Liver (tissue), 9 donors: ENCODE data around the gene TAF15. TPM values are rescaled to one million over a fixed set of nuclear protein-coding genes. Genes with fewer than 3 reads are reported as not detected.

Experiments used
- DNase-seq: peaks from one replicate; pipeline ENCODE4 v3.0.0-alpha.2; 2017; ENCODE audit warnings: low spot score
- H3K27ac ChIP-seq, 2 donors: one replicate each; pipeline ENCODE4 v1.7.0; 2013; ENCODE audit warnings: inconsistent platforms in 2 of 2, low read length in 2 of 2, control low read depth in 1 of 2, low read depth in 1 of 2, mild to moderate bottlenecking in 1 of 2
- H3K27me3 ChIP-seq, 4 donors: one replicate each; pipeline versions ENCODE4 v1.6.1 to v1.7.0; 2013; ENCODE audit warnings: low read length in 3 of 4, inconsistent platforms in 1 of 4, mild to moderate bottlenecking in 1 of 4, moderate library complexity in 1 of 4; ENCODE audit not compliant: control insufficient read depth in 4 of 4, insufficient read depth in 4 of 4
- H3K36me3 ChIP-seq, 4 donors: one replicate each; pipeline versions ENCODE4 v1.6.1 to v1.7.0; 2013; ENCODE audit warnings: low read length in 3 of 4, mild to moderate bottlenecking in 3 of 4, low read depth in 1 of 4, moderate library complexity in 1 of 4; ENCODE audit not compliant: control insufficient read depth in 4 of 4, insufficient read depth in 3 of 4
- H3K4me1 ChIP-seq, 4 donors: one replicate each; pipeline versions ENCODE4 v1.6.1 to v1.7.0; 2013; ENCODE audit warnings: low read length in 3 of 4, mild to moderate bottlenecking in 3 of 4, moderate library complexity in 1 of 4; ENCODE audit not compliant: control insufficient read depth in 4 of 4, insufficient read depth in 4 of 4
- H3K4me3 ChIP-seq, 3 donors: one replicate each; pipeline versions ENCODE4 v1.6.1 to v1.7.0; 2013; ENCODE audit warnings: low read length in 3 of 3, control low read depth in 1 of 3, low read depth in 1 of 3, mild to moderate bottlenecking in 1 of 3
- H3K9ac ChIP-seq, 2 donors: one replicate each; pipeline ENCODE4 v1.7.0; 2013; ENCODE audit warnings: low read length in 2 of 2, mild to moderate bottlenecking in 2 of 2, moderate library complexity in 2 of 2, control low read depth in 1 of 2, low read depth in 1 of 2
- H3K9me3 ChIP-seq, 4 donors: one replicate each; pipeline versions ENCODE4 v1.6.1 to v1.7.0; 2013; ENCODE audit warnings: low read length in 3 of 4; ENCODE audit not compliant: control insufficient read depth in 4 of 4
- ATF3 ChIP-seq: IDR thresholded peaks from 2 replicates; pipeline ENCODE4 v1.6.1; 2016; ENCODE audit warnings: antibody characterized with exemption
- FOXA2 ChIP-seq: IDR thresholded peaks from 2 replicates; pipeline ENCODE4 v1.6.1; 2016; ENCODE audit warnings: antibody characterized with exemption
- GABPA ChIP-seq, 2 donors: IDR thresholded peaks in 1 of 2; conservative IDR thresholded peaks in 1 of 2; 2 replicates each; pipeline ENCODE4 v1.6.1; 2016; ENCODE audit warnings: antibody characterized with exemption in 2 of 2, mild to moderate bottlenecking in 1 of 2, moderate library complexity in 1 of 2
- HNF4A ChIP-seq, 2 donors: conservative IDR thresholded peaks; 2 replicates each; pipeline ENCODE4 v1.6.1; 2016; ENCODE audit warnings: antibody characterized with exemption in 2 of 2, mild to moderate bottlenecking in 2 of 2
- MAX ChIP-seq: IDR thresholded peaks from 2 replicates; pipeline ENCODE4 v1.6.1; 2016; ENCODE audit warnings: antibody characterized with exemption
- NR2F2 ChIP-seq: IDR thresholded peaks from 2 replicates; pipeline ENCODE4 v1.6.1; 2016; ENCODE audit warnings: antibody characterized with exemption
- RAD21 ChIP-seq, 2 donors: IDR thresholded peaks; 2 replicates each; pipeline ENCODE4 v1.6.1; 2016; ENCODE audit warnings: antibody characterized with exemption in 2 of 2, mild to moderate bottlenecking in 2 of 2
- REST ChIP-seq: IDR thresholded peaks from 2 replicates; pipeline ENCODE4 v1.6.1; 2016; ENCODE audit warnings: antibody characterized with exemption, mild to moderate bottlenecking
- RXRA ChIP-seq, 2 donors: IDR thresholded peaks; 2 replicates each; pipeline ENCODE4 v1.6.1; 2017 to 2018; ENCODE audit warnings: antibody characterized with exemption in 2 of 2, mild to moderate bottlenecking in 1 of 2
- SP1 ChIP-seq: IDR thresholded peaks from 2 replicates; pipeline ENCODE4 v1.6.1; 2018; ENCODE audit warnings: antibody characterized with exemption, mild to moderate bottlenecking
- TAF1 ChIP-seq: conservative IDR thresholded peaks from 2 replicates; pipeline ENCODE4 v1.6.1; 2016; ENCODE audit warnings: antibody characterized with exemption, mild to moderate bottlenecking
- YY1 ChIP-seq: IDR thresholded peaks from 2 replicates; pipeline ENCODE4 v1.6.1; 2016; ENCODE audit warnings: antibody characterized with exemption, mild to moderate bottlenecking
- ZBTB33 ChIP-seq: IDR thresholded peaks from 2 replicates; pipeline ENCODE4 v1.6.1; 2016; ENCODE audit warnings: antibody characterized with exemption
- WGBS: extraction: QIAGEN DNeasy Blood & Tissue Kit; methylation state at CpG from one replicate; pipeline ENCODE4 v1.1.7; 2013; 5-methylcytosine and 5-hydroxymethylcytosine counted together
- polyA plus RNA-seq, 2 donors: library from polyadenylated mRNA; stranded (reverse) in 1 of 2; unstranded in 1 of 2; fragments of 200-250 nt in 1 of 2; fragments of >200 nt in 1 of 2; fragmentation: Nextera tagmentation in 1 of 2; extraction: Ambion mirVana in 1 of 2; gene quantifications; one replicate each; pipeline versions ENCODE4 v1.2.1 to v1.2.3, GENCODE V29; 2013 to 2015
- total RNA-seq, 2 donors: library from RNA; depleted of rRNA; stranded (reverse); fragments of >200 nt; gene quantifications; one replicate each; pipeline ENCODE4 v1.2.3, GENCODE V29; 2014
- donor health status: healthy.
- donor health status: healthy.
- donor health status: healthy.
- donor health status: healthy.
- donor health status: healthy.

The TAF15 gene
- total and polyA plus RNA-seq, 4 donors: 13.5 to 75.0 (median 67.6) TPM

DNA sequence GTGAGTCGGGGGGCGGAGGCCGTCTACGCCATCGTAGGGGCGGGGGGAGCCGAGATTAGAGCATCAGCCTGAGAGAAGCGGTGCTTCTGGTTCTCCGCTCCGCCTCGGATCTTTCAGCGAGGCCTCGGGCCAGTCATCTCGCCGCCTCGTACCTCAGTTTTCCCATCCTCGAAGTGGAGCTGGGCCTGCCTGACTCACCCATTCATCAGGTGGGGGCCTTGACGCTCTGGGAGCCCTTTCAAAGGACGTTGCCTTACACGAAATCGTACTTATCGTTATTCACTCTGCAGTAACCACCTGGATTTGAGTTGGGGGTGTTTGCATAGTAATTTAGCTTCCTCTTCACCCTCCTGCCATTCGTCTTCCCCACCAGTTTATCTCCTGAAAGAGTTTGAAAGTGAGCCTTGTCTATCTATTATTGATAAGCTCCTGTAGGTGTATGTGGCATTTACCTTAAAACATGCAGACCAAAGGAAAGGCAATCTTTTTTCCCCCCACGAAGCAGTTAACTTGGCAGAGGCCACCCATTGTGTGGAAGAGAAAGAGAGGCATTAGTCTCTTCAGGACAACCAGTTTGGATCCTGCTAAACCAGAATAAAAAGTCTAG lies 674 bp downstream of the TAF15 start:
- Histone ChIP-seq H3K4me3 (peak overlapping the region; percentile 85 to 95 (median 89)), H3K9me3 (no peaks in the 10 kb centered on the region), H3K36me3 (no peaks in the 10 kb centered on the region), H3K27me3 (no peaks in the 10 kb centered on the region), H3K27ac (peak overlapping the region; percentile 91 to 95), H3K9ac (peak overlapping the region; percentile 73 to 83), H3K4me1 (peaks cover 3 to 20% (median 14%) of the 10 kb centered on the region in 4 donors)
- no peak for DNase-seq
- WGBS: under 1% methylated on average over 24 of the region's 24 CpGs
- TF ChIP-seq HNF4A (conservative IDR thresholded peaks at IDR 0.05) (no peak), YY1 (peak; percentile 59)

DNA sequence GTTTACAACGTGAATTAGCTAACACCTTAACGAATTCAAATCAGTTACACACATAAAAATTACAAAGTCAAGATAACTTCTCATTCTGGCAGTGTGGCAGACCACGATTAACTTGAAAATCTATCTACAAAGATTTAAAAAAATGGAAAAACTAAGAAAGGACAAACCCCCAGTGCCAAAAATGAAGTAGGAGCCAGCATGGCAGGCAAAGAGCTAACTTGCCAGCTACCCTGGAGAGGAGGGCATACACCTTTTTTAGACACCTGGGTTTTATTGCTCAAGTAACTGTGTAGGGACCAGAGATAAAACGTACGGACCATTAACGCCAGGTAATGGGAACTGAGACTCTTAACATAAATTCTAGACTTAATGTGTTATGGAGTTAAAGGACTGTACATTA lies 2.5 kb downstream of the TAF15 start:
- Histone ChIP-seq H3K36me3 (no peaks in the 10 kb centered on the region), H3K27me3 (no peaks in the 10 kb centered on the region), H3K4me3 (no peak overlapping the region), H3K4me1 (peaks cover 3 to 21% (median 15%) of the 10 kb centered on the region in 4 donors), H3K27ac (no peak overlapping the region), H3K9me3 (no peaks in the 10 kb centered on the region), H3K9ac (no peak overlapping the region)
- DNase-seq: no peak
- TF ChIP-seq GABPA (IDR thresholded peaks at IDR 0.05 in 1 of 2, conservative IDR thresholded peaks at IDR 0.05 in 1 of 2): no peak
- no peak for TF ChIP-seq ZBTB33
- 90% methylated on average over 6 of the region's 6 CpGs for WGBS

DNA sequence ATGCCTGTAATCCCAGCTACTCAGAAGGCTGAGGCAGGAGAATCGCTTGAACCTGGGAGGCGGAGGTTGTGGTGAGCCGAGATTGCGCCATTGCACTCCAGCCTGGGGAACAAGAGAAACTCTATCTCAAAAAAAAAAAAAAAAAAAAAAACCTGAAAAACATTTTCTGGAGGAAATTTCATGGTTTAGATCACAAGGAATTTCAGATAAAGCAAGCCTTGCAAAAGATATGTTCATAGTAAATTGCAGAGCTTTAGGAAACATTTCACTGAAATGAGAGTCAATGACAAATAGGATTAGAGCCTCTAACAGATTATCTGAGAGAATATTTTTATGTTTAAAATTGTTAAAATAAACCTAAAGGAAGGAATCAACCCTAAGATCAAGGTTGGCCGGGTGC lies 3.2 kb downstream of the TAF15 start:
- no peak overlapping the region for H3K4me3 ChIP-seq
- H3K36me3 ChIP-seq: no peaks in the 10 kb centered on the region
- H3K9ac ChIP-seq: no peak overlapping the region
- 89% methylated on average over 5 of the region's 5 CpGs for WGBS
- H3K4me1 ChIP-seq: peaks cover 3 to 27% (median 21%) of the 10 kb centered on the region in 4 donors
- DNase-seq: no peak
- no peaks in the 10 kb centered on the region for H3K27me3 ChIP-seq
- no peaks in the 10 kb centered on the region for H3K9me3 ChIP-seq
- no peak overlapping the region for H3K27ac ChIP-seq
- TF ChIP-seq MAX: no peak
- TF ChIP-seq TAF1: no peak
- no peak for TF ChIP-seq SP1
- no peak for TF ChIP-seq HNF4A (conservative IDR thresholded peaks at IDR 0.05)
- TF ChIP-seq NR2F2: no peak
- no peak for TF ChIP-seq FOXA2
- TF ChIP-seq REST: no peak
- TF ChIP-seq RAD21 (IDR thresholded peaks at IDR 0.05): no peak
- no peak for TF ChIP-seq RXRA (IDR thresholded peaks at IDR 0.05)
- TF ChIP-seq ATF3: no peak
